NCI-H1092 treated with DMSO at 0.1 percent for 48 hours (cell line): ENCODE measurements around the gene ODF2L.

Source experiments
- DNase-seq: peaks from one replicate; lab custom pipeline; 2025; lab: John Stamatoyannopoulos, UW

The ODF2L gene

DNA sequence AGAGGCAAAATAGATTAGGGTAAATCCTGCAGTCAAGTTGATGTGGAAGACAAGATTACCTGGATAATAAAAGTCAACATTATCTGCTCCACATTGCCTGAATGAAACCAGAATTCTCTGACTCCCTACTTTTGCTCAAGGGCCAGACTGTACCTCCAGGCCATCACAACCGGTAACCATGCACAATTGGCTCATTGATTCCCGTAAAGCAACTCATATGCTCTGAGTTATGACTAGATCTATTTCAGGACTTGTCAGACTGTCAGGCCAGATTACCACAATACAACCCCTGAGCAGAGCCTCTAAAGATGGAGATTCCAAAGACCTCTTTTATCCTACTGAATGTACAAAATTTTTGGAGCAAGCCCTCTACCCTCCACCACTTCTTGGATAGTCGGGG is 90.4 kb downstream of the ODF2L start:
- DNase-seq: no peak

DNA sequence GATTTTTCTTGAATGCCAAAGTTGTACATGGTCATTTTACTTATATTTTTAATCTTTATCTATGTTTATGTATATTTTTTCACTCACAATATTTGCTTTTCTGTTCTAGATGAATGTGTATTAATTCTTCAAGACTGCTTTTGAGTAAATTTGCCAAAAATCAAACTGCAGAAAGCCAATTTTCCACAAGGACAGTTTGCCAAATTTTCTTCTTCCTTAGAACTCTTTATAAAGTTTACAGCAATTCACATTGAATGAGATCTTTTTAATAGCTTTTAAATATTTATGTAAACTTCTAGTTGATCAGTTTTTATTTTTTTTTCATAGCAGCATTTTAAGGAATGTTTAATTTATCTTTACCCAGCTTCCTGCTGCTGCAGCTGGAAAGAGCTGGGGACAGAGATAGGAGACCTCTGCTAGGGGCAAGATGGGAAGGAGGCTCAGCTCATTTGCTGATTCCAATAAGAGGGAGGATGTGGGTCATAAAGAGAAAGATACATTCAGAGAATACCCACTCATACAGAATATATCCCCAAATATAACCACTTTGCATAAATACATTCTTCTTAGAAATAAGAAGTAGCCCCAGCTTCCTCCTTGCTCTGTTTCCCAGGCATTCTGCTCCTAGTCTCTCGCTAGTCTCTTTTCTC is 93.0 kb downstream of the ODF2L start:
- no peak for DNase-seq
